ENCODE results near the gene SLC35B2.
A peak's percentile ranks its signal among the peaks of the same experiment; 100 is the strongest.

SLC35B2 gene

GRCh38 chr6:44222486-44223318 lies 34.6 kb downstream of the SLC35B2 start (continued):
- TF ChIP-seq ZNF274 (IDR thresholded peaks at IDR 0.05; ENCODE audit: low read length) (no peak), ZNF274 (tag by site-specific recombination; IDR thresholded peaks at IDR 0.05; ENCODE audit: borderline replicate concordance) (no peak), ZNF501 (tag by site-specific recombination; IDR thresholded peaks at IDR 0.05) (no peak), ZNF423 (tag by site-specific recombination; IDR thresholded peaks at IDR 0.05) (no peak), ZNF639 (tag by site-specific recombination; IDR thresholded peaks at IDR 0.05) (no peak), ZBTB21 (tag by site-specific recombination; IDR thresholded peaks at IDR 0.05) (peak; percentile 29; the same call in 1 of the 2 replicates), ZNF707 (tag by site-specific recombination; IDR thresholded peaks at IDR 0.05) (no peak), ZNF37A (tag by site-specific recombination; IDR thresholded peaks at IDR 0.05) (no peak), ZSCAN23 (tag by site-specific recombination; IDR thresholded peaks at IDR 0.05) (no peak), KLF16 (tag by site-specific recombination; IDR thresholded peaks at IDR 0.05) (no peak), ZNF473 (tag by site-specific recombination; IDR thresholded peaks at IDR 0.05) (no peak), ZNF777 (tag by site-specific recombination; IDR thresholded peaks at IDR 0.05; ENCODE audit: borderline replicate concordance) (0 out of 2 replicates have a peak, but pooled peaks have one; percentile 21), ZNF701 (tag by site-specific recombination; IDR thresholded peaks at IDR 0.05) (no peak), ZIC2 (tag by site-specific recombination; IDR thresholded peaks at IDR 0.05) (no peak), ZSCAN30 (tag by site-specific recombination; IDR thresholded peaks at IDR 0.05) (no peak), ZNF391 (tag by site-specific recombination; IDR thresholded peaks at IDR 0.05; ENCODE audit: borderline replicate concordance, low read depth) (no peak), ZNF488 (tag by site-specific recombination; IDR thresholded peaks at IDR 0.05) (no peak), ZFP41 (tag by site-specific recombination; IDR thresholded peaks at IDR 0.05; ENCODE audit: borderline replicate concordance) (no peak), ZNF529 (tag by site-specific recombination; IDR thresholded peaks at IDR 0.05; ENCODE audit: insufficient replicate concordance) (no peak), ZNF121 (tag by site-specific recombination; IDR thresholded peaks at IDR 0.05) (no peak), ZBTB7A (tag by site-specific recombination; IDR thresholded peaks at IDR 0.05; ENCODE audit: low read depth) (peak; percentile 67; the same call in 1 of the 2 replicates), ZNF623 (tag by site-specific recombination; IDR thresholded peaks at IDR 0.05) (no peak), ZNF596 (tag by site-specific recombination; IDR thresholded peaks at IDR 0.05) (no peak), ZNF221 (tag by site-specific recombination; IDR thresholded peaks at IDR 0.05; ENCODE audit: borderline replicate concordance) (no peak), ZNF48 (tag by site-specific recombination; IDR thresholded peaks at IDR 0.05) (no peak), ZBTB10 (tag by site-specific recombination; IDR thresholded peaks at IDR 0.05) (peak; percentile 69; the same call in 1 of the 2 replicates), YY1 (tag by site-specific recombination; IDR thresholded peaks at IDR 0.05) (no peak)
- TF ChIP-seq, protein P1, sequence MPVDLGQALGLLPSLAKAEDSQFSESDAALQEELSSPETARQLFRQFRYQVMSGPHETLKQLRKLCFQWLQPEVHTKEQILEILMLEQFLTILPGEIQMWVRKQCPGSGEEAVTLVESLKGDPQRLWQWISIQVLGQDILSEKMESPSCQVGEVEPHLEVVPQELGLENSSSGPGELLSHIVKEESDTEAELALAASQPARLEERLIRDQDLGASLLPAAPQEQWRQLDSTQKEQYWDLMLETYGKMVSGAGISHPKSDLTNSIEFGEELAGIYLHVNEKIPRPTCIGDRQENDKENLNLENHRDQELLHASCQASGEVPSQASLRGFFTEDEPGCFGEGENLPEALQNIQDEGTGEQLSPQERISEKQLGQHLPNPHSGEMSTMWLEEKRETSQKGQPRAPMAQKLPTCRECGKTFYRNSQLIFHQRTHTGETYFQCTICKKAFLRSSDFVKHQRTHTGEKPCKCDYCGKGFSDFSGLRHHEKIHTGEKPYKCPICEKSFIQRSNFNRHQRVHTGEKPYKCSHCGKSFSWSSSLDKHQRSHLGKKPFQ (tag by site-specific recombination; IDR thresholded peaks at IDR 0.05): no peak
- TF ChIP-seq, protein P2, sequence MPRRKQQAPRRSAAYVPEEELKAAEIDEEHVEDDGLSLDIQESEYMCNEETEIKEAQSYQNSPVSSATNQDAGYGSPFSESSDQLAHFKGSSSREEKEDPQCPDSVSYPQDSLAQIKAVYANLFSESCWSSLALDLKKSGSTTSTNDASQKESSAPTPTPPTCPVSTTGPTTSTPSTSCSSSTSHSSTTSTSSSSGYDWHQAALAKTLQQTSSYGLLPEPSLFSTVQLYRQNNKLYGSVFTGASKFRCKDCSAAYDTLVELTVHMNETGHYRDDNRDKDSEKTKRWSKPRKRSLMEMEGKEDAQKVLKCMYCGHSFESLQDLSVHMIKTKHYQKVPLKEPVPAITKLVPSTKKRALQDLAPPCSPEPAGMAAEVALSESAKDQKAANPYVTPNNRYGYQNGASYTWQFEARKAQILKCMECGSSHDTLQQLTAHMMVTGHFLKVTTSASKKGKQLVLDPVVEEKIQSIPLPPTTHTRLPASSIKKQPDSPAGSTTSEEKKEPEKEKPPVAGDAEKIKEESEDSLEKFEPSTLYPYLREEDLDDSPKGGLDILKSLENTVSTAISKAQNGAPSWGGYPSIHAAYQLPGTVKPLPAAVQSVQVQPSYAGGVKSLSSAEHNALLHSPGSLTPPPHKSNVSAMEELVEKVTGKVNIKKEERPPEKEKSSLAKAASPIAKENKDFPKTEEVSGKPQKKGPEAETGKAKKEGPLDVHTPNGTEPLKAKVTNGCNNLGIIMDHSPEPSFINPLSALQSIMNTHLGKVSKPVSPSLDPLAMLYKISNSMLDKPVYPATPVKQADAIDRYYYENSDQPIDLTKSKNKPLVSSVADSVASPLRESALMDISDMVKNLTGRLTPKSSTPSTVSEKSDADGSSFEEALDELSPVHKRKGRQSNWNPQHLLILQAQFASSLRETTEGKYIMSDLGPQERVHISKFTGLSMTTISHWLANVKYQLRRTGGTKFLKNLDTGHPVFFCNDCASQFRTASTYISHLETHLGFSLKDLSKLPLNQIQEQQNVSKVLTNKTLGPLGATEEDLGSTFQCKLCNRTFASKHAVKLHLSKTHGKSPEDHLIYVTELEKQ (tag by site-specific recombination; IDR thresholded peaks at IDR 0.05; ENCODE audit: borderline replicate concordance): no peak

Data from HEK293 (cell line).